ENCODE results near the gene AARS2. TPM values are rescaled to one million over a fixed set of nuclear protein-coding genes. Genes with fewer than 3 reads are reported as not detected.
A peak's percentile ranks its signal among the peaks of the same experiment; 100 is the strongest.

The AARS2 gene
- total and polyA plus RNA-seq, 2 donors (not counting 1 experiment from before 2014, with no cell fraction given) = 3.4 to 24.3 TPM

DNA sequence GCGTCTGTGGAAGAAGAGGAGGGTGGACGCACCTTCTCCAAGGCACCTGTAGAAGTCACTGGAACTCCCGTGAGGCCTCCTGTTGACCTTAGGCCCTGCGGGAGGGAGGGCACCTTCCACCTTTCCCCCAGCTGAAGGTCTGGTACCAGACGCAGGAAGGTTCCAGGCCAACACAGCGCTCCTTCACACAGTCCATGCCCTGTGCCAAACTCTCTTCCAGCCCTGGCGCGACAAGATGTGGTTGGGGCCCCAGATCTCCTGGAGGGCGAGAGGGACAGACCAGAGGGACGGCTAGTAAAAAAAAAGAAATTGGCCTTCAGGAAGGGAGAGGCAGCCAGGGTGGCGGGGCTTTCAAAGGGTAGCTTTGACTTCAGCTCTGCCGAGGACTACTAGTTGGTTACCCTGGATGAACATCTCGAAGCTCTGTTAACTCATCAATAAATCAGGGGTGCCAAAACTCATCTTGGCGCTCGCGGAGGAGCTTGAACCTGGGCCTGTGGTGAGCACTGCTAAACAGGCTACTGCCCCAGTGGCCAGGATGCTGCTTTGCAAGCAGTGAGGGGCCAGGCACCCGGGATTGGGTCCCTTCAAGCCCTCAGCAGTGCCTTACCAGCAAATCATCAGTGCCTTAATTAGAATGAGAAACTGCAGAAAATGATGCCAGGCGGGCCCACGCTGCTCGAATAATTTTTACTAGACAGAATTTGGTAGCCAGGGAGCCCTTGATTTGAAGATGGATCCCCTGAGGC lies 14.9 kb downstream of the AARS2 start:
- H3K9ac ChIP-seq (ENCODE audit: insufficient read depth, low read length) = no peak overlapping the region
- no peaks in the 10 kb centered on the region for H3K4me1 ChIP-seq (ENCODE audit: control insufficient read depth, extremely low read depth, insufficient read depth, low read length)
- no peak for TF ChIP-seq EZH2 (IDR thresholded peaks at IDR 0.05; ENCODE audit: low read length, missing control alignments)
- TF ChIP-seq CTCF (conservative IDR thresholded peaks at IDR 0.05 in 1 of 2, IDR thresholded peaks at IDR 0.05 in 1 of 2; ENCODE audit: low read depth in 1 of 2, low read length in 2 of 2) = no peak
- no peak overlapping the region for H2AFZ ChIP-seq (ENCODE audit: low read length)
- H4K20me1 ChIP-seq (ENCODE audit: control insufficient read depth, extremely low read depth, insufficient read depth, low read length) = no peaks in the 10 kb centered on the region
- no peak overlapping the region for H3K27ac ChIP-seq (ENCODE audit: insufficient read depth, low read length)
- H3K79me2 ChIP-seq (ENCODE audit: control insufficient read depth, insufficient read depth, low read length) = no peaks in the 10 kb centered on the region
- H3K4me3 ChIP-seq (replicated peaks in 1 of 4; ENCODE audit: control extremely low read depth in 1 of 4, insufficient read depth in 1 of 4, low read depth in 3 of 4, low read length in 4 of 4) = no peak overlapping the region
- peak overlapping the region; percentile 51 for H3K4me2 ChIP-seq (ENCODE audit: extremely low read depth, insufficient read depth, low read length)
- peaks cover 32% of the 10 kb centered on the region for H3K27me3 ChIP-seq (ENCODE audit: control insufficient read depth, insufficient read depth, low read length)
- peaks cover 15% of the 10 kb centered on the region for H3K36me3 ChIP-seq (ENCODE audit: control insufficient read depth, insufficient read depth, low read length)
- H3K9me3 ChIP-seq (ENCODE audit: control insufficient read depth, insufficient read depth, low read depth, low read length) = no peaks in the 10 kb centered on the region
- DNase-seq (ENCODE audit: low read depth in 2 of 2) = no peak

DNA sequence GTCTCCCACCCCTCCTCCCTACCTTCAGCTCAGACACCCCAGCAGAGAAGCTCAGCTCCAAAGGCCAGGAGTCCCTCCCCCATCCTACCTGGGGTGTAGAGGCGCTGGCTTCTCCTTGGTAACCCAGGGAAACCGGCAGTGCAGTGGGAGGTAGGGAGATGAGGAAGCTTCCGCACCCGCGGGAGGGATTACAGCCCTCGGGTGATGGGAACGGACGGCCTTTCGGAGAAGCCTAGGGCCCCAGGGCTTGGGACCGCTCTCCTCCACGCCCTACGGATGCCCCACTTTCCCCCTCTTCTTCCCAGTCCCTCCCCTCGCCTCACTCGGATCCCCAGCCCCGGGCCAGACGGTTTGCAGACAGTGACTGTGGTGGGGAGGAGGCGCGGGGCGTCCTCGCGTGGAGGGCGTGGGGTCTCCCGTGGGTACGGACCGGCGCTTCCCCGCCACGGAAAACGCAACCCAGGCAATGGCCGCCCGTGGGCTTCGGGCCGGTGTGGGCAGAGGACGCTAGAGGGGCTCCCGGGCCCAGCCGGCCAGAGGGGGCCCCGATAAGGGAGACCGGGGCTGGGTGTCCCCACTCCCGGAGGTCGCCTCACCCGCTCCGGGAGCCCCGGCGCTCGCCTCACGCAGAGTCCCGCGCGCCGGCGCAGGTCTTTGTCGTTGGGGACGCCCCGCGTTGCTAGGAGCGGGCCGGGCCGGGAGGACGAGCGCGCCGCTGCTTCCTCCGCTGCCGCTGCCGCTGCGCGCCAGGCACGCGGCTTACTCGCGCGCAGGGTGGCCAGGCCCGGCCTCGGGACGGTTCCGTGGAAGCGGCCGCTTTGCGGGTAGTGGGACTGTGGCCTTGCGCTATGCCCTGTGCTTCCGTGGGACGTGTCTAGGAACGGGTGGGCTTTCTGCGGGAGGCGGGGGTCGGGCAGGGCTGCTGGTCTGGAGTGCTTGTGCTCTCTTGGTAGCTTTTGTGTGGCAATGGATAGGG lies 15.8 kb downstream of the AARS2 start:
- TF ChIP-seq EZH2 (IDR thresholded peaks at IDR 0.05; ENCODE audit: low read length, missing control alignments) (peak; percentile 97), CTCF (conservative IDR thresholded peaks at IDR 0.05 in 1 of 2, IDR thresholded peaks at IDR 0.05 in 1 of 2; ENCODE audit: low read depth in 1 of 2, low read length in 2 of 2) (no peak)
- Histone ChIP-seq H3K4me1 (ENCODE audit: control insufficient read depth, extremely low read depth, insufficient read depth, low read length) (no peaks in the 10 kb centered on the region), H3K27me3 (ENCODE audit: control insufficient read depth, insufficient read depth, low read length) (peaks cover 32% of the 10 kb centered on the region), H3K9me3 (ENCODE audit: control insufficient read depth, insufficient read depth, low read depth, low read length) (no peaks in the 10 kb centered on the region), H3K27ac (ENCODE audit: insufficient read depth, low read length) (no peak overlapping the region), H3K4me2 (ENCODE audit: extremely low read depth, insufficient read depth, low read length) (peak overlapping the region; percentile 51), H3K4me3 (replicated peaks in 1 of 4; ENCODE audit: control extremely low read depth in 1 of 4, insufficient read depth in 1 of 4, low read depth in 3 of 4, low read length in 4 of 4) (peak overlapping the region; percentile 20 to 52 (median 30)), H4K20me1 (ENCODE audit: control insufficient read depth, extremely low read depth, insufficient read depth, low read length) (no peaks in the 10 kb centered on the region), H3K36me3 (ENCODE audit: control insufficient read depth, insufficient read depth, low read length) (peaks cover 10% of the 10 kb centered on the region), H3K79me2 (ENCODE audit: control insufficient read depth, insufficient read depth, low read length) (no peaks in the 10 kb centered on the region), H3K9ac (ENCODE audit: insufficient read depth, low read length) (no peak overlapping the region), H2AFZ (ENCODE audit: low read length) (no peak overlapping the region)
- DNase-seq (ENCODE audit: low read depth in 2 of 2) = peak in 1 of 2 donors; percentile 16

Measured in fibroblast of lung (primary cell).